Lower leg skin (tissue), 3 donors: Measurements from ENCODE around the gene LRRC8B.

ENCODE experiments used
- POLR2A ChIP-seq, 2 donors: fragments of 450-650 bp; IDR thresholded peaks; one replicate each; pipeline ENCODE4 v1.6.1; 2016 to 2017; ENCODE audit warnings: antibody characterized with exemption in 2 of 2, mild to moderate bottlenecking in 1 of 2, moderate library complexity in 1 of 2
- TF ChIP-seq, protein P1 (sequence below), 3 donors: fragments of 450-650 bp; IDR thresholded peaks; one replicate each; pipeline ENCODE4 v1.5.1; 2016; ENCODE audit warnings: antibody characterized with exemption in 3 of 3, mild to moderate bottlenecking in 3 of 3, moderate library complexity in 2 of 3

DNA sequence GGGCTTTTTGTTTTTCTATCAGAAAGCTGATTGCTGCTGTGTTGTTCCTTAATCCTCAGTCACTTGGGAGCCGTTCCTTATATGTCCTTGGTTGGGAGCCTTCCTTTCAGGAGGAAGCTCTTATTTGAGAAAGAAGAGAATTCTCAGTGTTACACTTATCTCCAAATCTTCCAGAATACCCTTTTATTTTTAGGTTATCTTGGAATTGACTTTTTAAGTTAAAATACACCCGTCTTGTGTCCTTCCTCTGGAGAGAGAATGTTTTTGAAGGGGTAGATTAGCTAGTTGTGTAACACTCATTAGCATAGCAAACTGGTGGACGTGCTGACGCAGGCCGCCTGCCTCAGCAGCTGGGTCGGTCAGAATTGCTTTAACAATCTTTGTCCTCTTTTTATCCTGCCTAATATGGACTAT is 42.1 kb downstream of the LRRC8B start:
- TF ChIP-seq POLR2A (IDR thresholded peaks at IDR 0.05) = no peak
- TF ChIP-seq, protein P1, sequence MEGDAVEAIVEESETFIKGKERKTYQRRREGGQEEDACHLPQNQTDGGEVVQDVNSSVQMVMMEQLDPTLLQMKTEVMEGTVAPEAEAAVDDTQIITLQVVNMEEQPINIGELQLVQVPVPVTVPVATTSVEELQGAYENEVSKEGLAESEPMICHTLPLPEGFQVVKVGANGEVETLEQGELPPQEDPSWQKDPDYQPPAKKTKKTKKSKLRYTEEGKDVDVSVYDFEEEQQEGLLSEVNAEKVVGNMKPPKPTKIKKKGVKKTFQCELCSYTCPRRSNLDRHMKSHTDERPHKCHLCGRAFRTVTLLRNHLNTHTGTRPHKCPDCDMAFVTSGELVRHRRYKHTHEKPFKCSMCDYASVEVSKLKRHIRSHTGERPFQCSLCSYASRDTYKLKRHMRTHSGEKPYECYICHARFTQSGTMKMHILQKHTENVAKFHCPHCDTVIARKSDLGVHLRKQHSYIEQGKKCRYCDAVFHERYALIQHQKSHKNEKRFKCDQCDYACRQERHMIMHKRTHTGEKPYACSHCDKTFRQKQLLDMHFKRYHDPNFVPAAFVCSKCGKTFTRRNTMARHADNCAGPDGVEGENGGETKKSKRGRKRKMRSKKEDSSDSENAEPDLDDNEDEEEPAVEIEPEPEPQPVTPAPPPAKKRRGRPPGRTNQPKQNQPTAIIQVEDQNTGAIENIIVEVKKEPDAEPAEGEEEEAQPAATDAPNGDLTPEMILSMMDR (IDR thresholded peaks at IDR 0.05) = no peak
